ENCODE measurements around the gene MBLAC2. TPM values are rescaled to one million over a fixed set of nuclear protein-coding genes. Genes with fewer than 3 reads are reported as not detected.

Gene MBLAC2
- total RNA-seq, 2 donors from 2014 or later: 3.9 to 12.9 TPM

DNA sequence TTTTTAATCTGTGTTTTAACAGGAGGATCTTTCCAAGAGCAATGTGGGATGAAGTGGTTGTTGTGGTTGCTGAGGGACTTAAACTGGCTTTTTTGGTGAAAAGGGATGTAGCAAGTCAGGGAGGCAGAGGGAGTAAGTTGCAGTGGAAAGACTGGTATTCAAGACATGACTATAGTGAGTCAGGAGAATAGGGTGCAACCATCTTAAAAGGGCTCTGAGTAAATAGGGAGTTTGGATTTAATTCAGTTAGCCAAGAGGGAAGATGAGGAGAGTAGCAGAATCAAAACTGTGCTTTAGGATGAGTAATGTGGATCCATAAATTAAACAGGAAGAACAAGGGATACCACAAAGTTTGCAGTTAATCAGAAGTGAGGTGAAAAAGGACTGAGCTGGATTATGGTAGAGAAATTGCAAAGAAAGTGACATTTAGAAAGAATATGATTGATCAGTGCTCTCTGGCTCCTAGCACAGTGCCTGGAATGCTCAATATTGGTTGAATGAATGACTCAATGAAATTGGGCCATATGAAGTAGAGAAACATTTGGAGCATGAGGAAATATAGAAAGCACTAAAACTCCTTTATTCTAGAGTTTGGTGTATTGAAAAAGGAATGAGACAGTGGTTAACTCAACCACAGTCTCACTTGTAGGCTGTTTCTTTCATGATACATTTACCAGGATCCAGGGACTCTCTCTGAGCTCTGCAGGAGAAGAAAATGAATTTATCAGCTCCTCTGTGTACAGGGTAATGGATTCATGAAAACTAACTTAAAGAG lies 5.2 kb upstream of the MBLAC2 start:
- Histone ChIP-seq H3K4me1 (replicated peaks) (no peaks in the 10 kb centered on the region), H3K27ac (no peak overlapping the region), H3K9me3 (no peaks in the 10 kb centered on the region), H3K27me3 (replicated peaks; ENCODE audit: insufficient read depth) (no peaks in the 10 kb centered on the region), H3K4me3 (no peak overlapping the region), H3K36me3 (no peaks in the 10 kb centered on the region)
- intact Hi-C loops (cut with DNase I): no loop called here
- TF ChIP-seq POLR2A (IDR thresholded peaks at IDR 0.05): no peak
- TF ChIP-seq POLR2AphosphoS5 (IDR thresholded peaks at IDR 0.05): no peak
- TF ChIP-seq, protein P1, sequence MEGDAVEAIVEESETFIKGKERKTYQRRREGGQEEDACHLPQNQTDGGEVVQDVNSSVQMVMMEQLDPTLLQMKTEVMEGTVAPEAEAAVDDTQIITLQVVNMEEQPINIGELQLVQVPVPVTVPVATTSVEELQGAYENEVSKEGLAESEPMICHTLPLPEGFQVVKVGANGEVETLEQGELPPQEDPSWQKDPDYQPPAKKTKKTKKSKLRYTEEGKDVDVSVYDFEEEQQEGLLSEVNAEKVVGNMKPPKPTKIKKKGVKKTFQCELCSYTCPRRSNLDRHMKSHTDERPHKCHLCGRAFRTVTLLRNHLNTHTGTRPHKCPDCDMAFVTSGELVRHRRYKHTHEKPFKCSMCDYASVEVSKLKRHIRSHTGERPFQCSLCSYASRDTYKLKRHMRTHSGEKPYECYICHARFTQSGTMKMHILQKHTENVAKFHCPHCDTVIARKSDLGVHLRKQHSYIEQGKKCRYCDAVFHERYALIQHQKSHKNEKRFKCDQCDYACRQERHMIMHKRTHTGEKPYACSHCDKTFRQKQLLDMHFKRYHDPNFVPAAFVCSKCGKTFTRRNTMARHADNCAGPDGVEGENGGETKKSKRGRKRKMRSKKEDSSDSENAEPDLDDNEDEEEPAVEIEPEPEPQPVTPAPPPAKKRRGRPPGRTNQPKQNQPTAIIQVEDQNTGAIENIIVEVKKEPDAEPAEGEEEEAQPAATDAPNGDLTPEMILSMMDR (IDR thresholded peaks at IDR 0.05): no peak
- no peak for DNase-seq (ENCODE audit: low spot score)

DNA sequence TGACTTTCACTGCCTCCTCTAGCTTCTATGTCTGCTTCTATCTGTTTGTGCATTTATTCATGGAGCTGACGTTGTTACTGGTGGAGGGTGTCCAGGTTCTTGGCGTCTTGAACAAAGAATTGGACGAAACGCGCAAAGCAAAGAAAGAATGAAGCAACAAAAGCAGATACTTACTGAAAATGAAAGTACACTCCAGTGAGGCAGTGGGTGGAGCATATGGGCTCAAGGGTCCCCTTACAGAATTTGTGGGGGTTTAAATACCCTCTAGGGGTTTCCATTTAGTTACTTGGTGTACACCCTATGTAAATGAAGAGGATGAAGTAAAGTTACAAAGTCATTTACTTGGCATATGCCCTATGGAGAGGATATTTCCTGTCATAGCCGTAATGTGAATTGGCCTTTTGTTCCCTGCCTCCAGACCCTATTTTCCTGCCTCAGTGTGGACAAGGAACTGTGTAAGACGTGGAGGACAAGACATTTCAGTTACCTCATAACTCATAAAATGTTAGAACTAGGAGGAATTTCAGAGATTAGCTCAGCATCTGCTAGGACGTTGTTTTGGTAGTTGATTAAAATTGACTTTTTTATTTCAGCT lies 3.1 kb upstream of the MBLAC2 start:
- no peak overlapping the region for H3K27ac ChIP-seq
- no peak for DNase-seq (ENCODE audit: low spot score)
- TF ChIP-seq, protein P1 (IDR thresholded peaks at IDR 0.05): no peak
- TF ChIP-seq POLR2AphosphoS5 (IDR thresholded peaks at IDR 0.05): no peak
- TF ChIP-seq POLR2A (IDR thresholded peaks at IDR 0.05): no peak
- intact Hi-C loops (cut with DNase I): no loop called here
- no peak overlapping the region for H3K4me3 ChIP-seq
- WGBS: 79% methylated on average over 8 of the region's 8 CpGs
- no peaks in the 10 kb centered on the region for H3K4me1 ChIP-seq (replicated peaks)
- H3K27me3 ChIP-seq (replicated peaks; ENCODE audit: insufficient read depth): no peaks in the 10 kb centered on the region
- no peaks in the 10 kb centered on the region for H3K36me3 ChIP-seq
- no peaks in the 10 kb centered on the region for H3K9me3 ChIP-seq

DNA sequence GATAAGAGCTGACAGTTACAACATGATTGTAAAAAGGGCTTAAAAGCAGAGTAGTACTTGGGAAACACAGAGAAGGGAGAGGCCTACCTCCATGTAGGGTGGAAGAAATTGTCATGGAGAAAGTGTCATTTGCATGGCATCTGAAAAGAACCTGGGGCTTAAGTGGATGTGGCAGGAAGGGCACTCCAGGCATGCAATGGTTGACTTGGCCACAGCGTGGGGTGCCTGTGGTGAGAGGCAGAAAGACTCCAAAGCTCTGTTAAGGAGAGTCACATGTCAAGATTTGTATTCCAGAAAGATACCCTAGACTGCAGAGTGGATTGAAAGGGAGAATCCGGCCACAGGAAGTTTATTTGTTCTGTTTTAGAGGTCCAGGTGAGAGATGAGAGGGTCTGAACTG lies 2.5 kb upstream of the MBLAC2 start:
- no peaks in the 10 kb centered on the region for H3K27me3 ChIP-seq (replicated peaks; ENCODE audit: insufficient read depth)
- no peaks in the 10 kb centered on the region for H3K36me3 ChIP-seq
- H3K9me3 ChIP-seq: no peaks in the 10 kb centered on the region
- 62% methylated on average over 2 of the region's 2 CpGs for WGBS
- TF ChIP-seq POLR2A (IDR thresholded peaks at IDR 0.05) (no peak), POLR2AphosphoS5 (IDR thresholded peaks at IDR 0.05) (no peak)
- TF ChIP-seq, protein P1 (IDR thresholded peaks at IDR 0.05): no peak
- intact Hi-C loops (cut with DNase I): no loop called here
- H3K27ac ChIP-seq: no peak overlapping the region
- DNase-seq (ENCODE audit: low spot score): no peak
- H3K4me1 ChIP-seq (replicated peaks): no peaks in the 10 kb centered on the region
- H3K4me3 ChIP-seq: no peak overlapping the region

DNA sequence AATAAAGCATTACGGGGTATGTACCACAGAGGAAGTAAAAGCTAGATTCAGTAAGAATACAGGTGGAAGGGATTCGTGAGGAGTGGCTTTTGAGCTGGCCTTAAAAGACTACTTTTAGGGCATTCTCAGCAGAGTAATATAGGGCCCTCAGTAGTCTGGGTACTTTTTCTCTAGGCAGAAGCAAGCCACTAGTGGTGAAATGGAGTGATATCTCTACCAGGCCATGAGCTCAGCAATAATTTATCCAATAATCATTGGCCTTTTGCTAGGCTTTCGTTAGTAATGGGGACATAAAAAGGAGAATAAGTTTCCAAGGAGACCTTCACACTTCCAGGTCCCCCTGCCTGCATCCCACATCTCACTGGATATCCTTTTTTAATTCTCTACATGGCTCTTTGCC lies 1.8 kb upstream of the MBLAC2 start:
- Histone ChIP-seq H3K9me3 (no peaks in the 10 kb centered on the region), H3K4me1 (replicated peaks) (no peaks in the 10 kb centered on the region), H3K27me3 (replicated peaks; ENCODE audit: insufficient read depth) (no peaks in the 10 kb centered on the region), H3K4me3 (no peak overlapping the region), H3K36me3 (no peaks in the 10 kb centered on the region), H3K27ac (no peak overlapping the region)
- DNase-seq (ENCODE audit: low spot score): no peak
- intact Hi-C loops (cut with DNase I): no loop called here
- 91% methylated on average over 3 of the region's 3 CpGs for WGBS
- TF ChIP-seq POLR2A (IDR thresholded peaks at IDR 0.05) (no peak), POLR2AphosphoS5 (IDR thresholded peaks at IDR 0.05) (no peak)
- TF ChIP-seq, protein P1 (IDR thresholded peaks at IDR 0.05): no peak
